Measurements from ENCODE around the gene PM20D1. TPM values are rescaled to one million over a fixed set of nuclear protein-coding genes. Genes with fewer than 3 reads are reported as not detected.
"Not testable (repeated sequence)": the region's sequence is repeated elsewhere in the genome, so short reads cannot be mapped to it uniquely, and the experiment has no call there.

The PM20D1 gene
- total RNA-seq, 1 donor from 2014 or later, result 0.30 TPM

- TF ChIP-seq CTCF (IDR thresholded peaks at IDR 0.05), result no peak
- no peaks in the 10 kb centered on the region for H3K27me3 ChIP-seq (ENCODE audit: low read depth)
- H3K4me3 ChIP-seq, result no peak overlapping the region
- DNase-seq (no peak), ATAC-seq (no peak)
- H3K27ac ChIP-seq, result no peak overlapping the region
- H3K9me3 ChIP-seq, result no peaks in the 10 kb centered on the region
- intact Hi-C loops (cut with DNase I), result no loop called here
- H3K4me1 ChIP-seq, result no peaks in the 10 kb centered on the region
- H3K36me3 ChIP-seq, result no peaks in the 10 kb centered on the region
These were observed 33.9 kb upstream of the PM20D1 start for GRCh38 chr1:205883792-205884191.

- intact Hi-C loops (cut with DNase I), result no loop called here
- Histone ChIP-seq H3K9me3 (no peaks in the 10 kb centered on the region), H3K36me3 (no peaks in the 10 kb centered on the region), H3K4me1 (no peaks in the 10 kb centered on the region), H3K27me3 (ENCODE audit: low read depth) (no peaks in the 10 kb centered on the region), H3K27ac (no peak overlapping the region), H3K4me3 (no peak overlapping the region)
- DNase-seq, result no peak
- no peak for TF ChIP-seq CTCF (IDR thresholded peaks at IDR 0.05)
- ATAC-seq, result no peak
These were observed 31.0 kb upstream of the PM20D1 start for GRCh38 chr1:205880923-205881322.

GRCh38 chr1:205879974-205880373 is 30.0 kb upstream of the PM20D1 start:
- DNase-seq, result no peak
- no peak overlapping the region for H3K27ac ChIP-seq
- TF ChIP-seq CTCF (IDR thresholded peaks at IDR 0.05), result no peak
- H3K27me3 ChIP-seq (ENCODE audit: low read depth), result no peaks in the 10 kb centered on the region
- H3K36me3 ChIP-seq, result no peaks in the 10 kb centered on the region
- no peak for ATAC-seq
- no peaks in the 10 kb centered on the region for H3K9me3 ChIP-seq
- no peaks in the 10 kb centered on the region for H3K4me1 ChIP-seq
- H3K4me3 ChIP-seq, result no peak overlapping the region
- intact Hi-C loops (cut with DNase I), result no loop called here

- no peak for ATAC-seq
- no peak overlapping the region for H3K27ac ChIP-seq
These were observed 28.1 kb upstream of the PM20D1 start for GRCh38 chr1:205878026-205878425.

GRCh38 chr1:205873148-205873547 is 23.2 kb upstream of the PM20D1 start:
- H3K36me3 ChIP-seq; DNase-seq; H3K4me1 ChIP-seq; ATAC-seq; H3K27ac ChIP-seq; H3K9me3 ChIP-seq; H3K4me3 ChIP-seq; H3K27me3 ChIP-seq (ENCODE audit: low read depth); intact Hi-C loops (cut with DNase I): not testable (repeated sequence)

More at GRCh38 chr1:205878026-205878425, 28.1 kb upstream of the PM20D1 start:
- Histone ChIP-seq H3K4me1 (no peaks in the 10 kb centered on the region), H3K27me3 (ENCODE audit: low read depth) (no peaks in the 10 kb centered on the region), H3K4me3 (no peak overlapping the region), H3K36me3 (no peaks in the 10 kb centered on the region), H3K9me3 (no peaks in the 10 kb centered on the region)
- DNase-seq, result no peak
- intact Hi-C loops (cut with DNase I), result no loop called here
- no peak for TF ChIP-seq CTCF (IDR thresholded peaks at IDR 0.05)

GRCh38 chr1:205870236-205870635 is 20.3 kb upstream of the PM20D1 start:
- H3K4me1 ChIP-seq, result no peaks in the 10 kb centered on the region
- no peak overlapping the region for H3K4me3 ChIP-seq
- no peak for TF ChIP-seq CTCF (IDR thresholded peaks at IDR 0.05)
- H3K36me3 ChIP-seq, result no peaks in the 10 kb centered on the region
- intact Hi-C loops (cut with DNase I), result no loop called here
- no peak for ATAC-seq
- no peak for DNase-seq
- no peaks in the 10 kb centered on the region for H3K27me3 ChIP-seq (ENCODE audit: low read depth)
- H3K27ac ChIP-seq, result no peak overlapping the region
- no peaks in the 10 kb centered on the region for H3K9me3 ChIP-seq
